Duodenal mucosa (tissue), 2 donors: Measurements from ENCODE around the gene TSTD1.
A peak's percentile ranks its signal among the peaks of the same experiment; 100 is the strongest.

Source experiments
- H3K27ac ChIP-seq: one replicate; pipeline ENCODE4 v1.7.0; 2013; ENCODE audit warnings: low read depth, low read length
- H3K27me3 ChIP-seq, 2 donors: one replicate each; pipeline ENCODE4 v1.7.0; 2013; ENCODE audit warnings: low read length in 2 of 2, control low read depth in 1 of 2; ENCODE audit not compliant: insufficient read depth in 2 of 2, control insufficient read depth in 1 of 2
- H3K36me3 ChIP-seq, 2 donors: one replicate each; pipeline ENCODE4 v1.7.0; 2013; ENCODE audit warnings: low read length in 2 of 2, control low read depth in 1 of 2; ENCODE audit not compliant: insufficient read depth in 2 of 2, control insufficient read depth in 1 of 2
- H3K4me1 ChIP-seq, 2 donors: one replicate each; pipeline ENCODE4 v1.7.0; 2013; ENCODE audit warnings: low read length in 2 of 2, control low read depth in 1 of 2; ENCODE audit not compliant: insufficient read depth in 2 of 2, control insufficient read depth in 1 of 2
- H3K4me3 ChIP-seq, 2 donors: one replicate each; pipeline ENCODE4 v1.7.0; 2013; ENCODE audit warnings: low read length in 2 of 2, low read depth in 1 of 2
- H3K9ac ChIP-seq, 2 donors: one replicate each; pipeline ENCODE4 v1.7.0; 2013; ENCODE audit warnings: low read length in 2 of 2, low read depth in 1 of 2
- H3K9me3 ChIP-seq, 2 donors: one replicate each; pipeline ENCODE4 v1.7.0; 2013; ENCODE audit warnings: low read length in 2 of 2, control low read depth in 1 of 2; ENCODE audit not compliant: control insufficient read depth in 1 of 2

TSTD1 gene

GRCh38 chr1:161038523-161039153 is at the start of gene TSTD1:
TSS of gene TSTD1 (minus strand) at chr1:161038964. CDS start at chr1:161038889, 75 bp downstream.
- H3K27me3 ChIP-seq: no peaks in the 10 kb centered on the region
- H3K36me3 ChIP-seq: peaks cover 33 to 41% of the 10 kb centered on the region in 2 donors
- H3K9me3 ChIP-seq: no peaks in the 10 kb centered on the region
- H3K4me3 ChIP-seq: peak within 1 kb of the TSS; percentile 77 to 91
- H3K27ac ChIP-seq: peak within 1 kb of the TSS; percentile 71
- H3K9ac ChIP-seq: peak within 1 kb of the TSS; percentile 68 to 85
- peaks cover 11 to 27% of the 10 kb centered on the region in 2 donors for H3K4me1 ChIP-seq

- H3K9ac ChIP-seq: no peak overlapping the region
- H3K27ac ChIP-seq: no peak overlapping the region
Measured at GRCh38 chr1:161086457-161086856, 47.7 kb upstream of the TSTD1 start.

GRCh38 chr1:161085165-161085564 is 46.4 kb upstream of the TSTD1 start:
- no peaks in the 10 kb centered on the region for H3K27me3 ChIP-seq
- H3K36me3 ChIP-seq: no peaks in the 10 kb centered on the region
- no peak overlapping the region for H3K9ac ChIP-seq
- no peaks in the 10 kb centered on the region for H3K9me3 ChIP-seq
- no peak overlapping the region for H3K4me3 ChIP-seq
- peaks cover 36 to 53% of the 10 kb centered on the region in 2 donors for H3K4me1 ChIP-seq
- H3K27ac ChIP-seq: no peak overlapping the region

More at GRCh38 chr1:161086457-161086856, 47.7 kb upstream of the TSTD1 start:
- Histone ChIP-seq H3K9me3 (no peaks in the 10 kb centered on the region), H3K27me3 (no peaks in the 10 kb centered on the region), H3K4me3 (no peak overlapping the region), H3K36me3 (no peaks in the 10 kb centered on the region), H3K4me1 (peaks cover 36 to 44% of the 10 kb centered on the region in 2 donors)

GRCh38 chr1:161084597-161084988 is 45.8 kb upstream of the TSTD1 start:
- peaks cover 34 to 50% of the 10 kb centered on the region in 2 donors for H3K4me1 ChIP-seq
- no peaks in the 10 kb centered on the region for H3K27me3 ChIP-seq
- H3K9ac ChIP-seq: no peak overlapping the region
- H3K36me3 ChIP-seq: no peaks in the 10 kb centered on the region
- H3K9me3 ChIP-seq: no peaks in the 10 kb centered on the region
- H3K4me3 ChIP-seq: no peak overlapping the region
- no peak overlapping the region for H3K27ac ChIP-seq

GRCh38 chr1:161083748-161084596 is 45.2 kb upstream of the TSTD1 start:
- H3K4me3 ChIP-seq: no peak overlapping the region
- no peaks in the 10 kb centered on the region for H3K27me3 ChIP-seq
- peaks cover 29 to 48% of the 10 kb centered on the region in 2 donors for H3K4me1 ChIP-seq
- peak overlapping the region in 1 of 2 donors; percentile 42 for H3K9ac ChIP-seq
- no peaks in the 10 kb centered on the region for H3K9me3 ChIP-seq
- H3K27ac ChIP-seq: peak overlapping the region; percentile 16
- H3K36me3 ChIP-seq: no peaks in the 10 kb centered on the region

- Histone ChIP-seq H3K27me3 (no peaks in the 10 kb centered on the region), H3K4me1 (peaks cover 24 to 42% of the 10 kb centered on the region in 2 donors), H3K27ac (peak overlapping the region; percentile 30), H3K9me3 (no peaks in the 10 kb centered on the region), H3K36me3 (no peaks in the 10 kb centered on the region), H3K4me3 (no peak overlapping the region), H3K9ac (peak overlapping the region in 1 of 2 donors; percentile 42)
Measured at GRCh38 chr1:161082996-161083747, 44.4 kb upstream of the TSTD1 start.

GRCh38 chr1:161082483-161082882 is 43.7 kb upstream of the TSTD1 start:
- no peaks in the 10 kb centered on the region for H3K9me3 ChIP-seq
- no peak overlapping the region for H3K27ac ChIP-seq
- no peaks in the 10 kb centered on the region for H3K36me3 ChIP-seq
- peaks cover 24 to 42% of the 10 kb centered on the region in 2 donors for H3K4me1 ChIP-seq
- peak overlapping the region in 1 of 2 donors; percentile 42 for H3K9ac ChIP-seq
- no peaks in the 10 kb centered on the region for H3K27me3 ChIP-seq
- no peak overlapping the region for H3K4me3 ChIP-seq

- Histone ChIP-seq H3K27me3 (no peaks in the 10 kb centered on the region), H3K36me3 (no peaks in the 10 kb centered on the region), H3K9ac (no peak overlapping the region), H3K4me1 (peaks cover 24 to 36% of the 10 kb centered on the region in 2 donors), H3K9me3 (no peaks in the 10 kb centered on the region), H3K27ac (no peak overlapping the region), H3K4me3 (no peak overlapping the region)
Measured at GRCh38 chr1:161081519-161081918, 42.8 kb upstream of the TSTD1 start.

- H3K36me3 ChIP-seq: no peaks in the 10 kb centered on the region
- H3K4me1 ChIP-seq: peaks cover 16 to 28% of the 10 kb centered on the region in 2 donors
- no peak overlapping the region for H3K4me3 ChIP-seq
- H3K9me3 ChIP-seq: no peaks in the 10 kb centered on the region
- no peak overlapping the region for H3K27ac ChIP-seq
- no peaks in the 10 kb centered on the region for H3K27me3 ChIP-seq
- H3K9ac ChIP-seq: no peak overlapping the region
Measured at GRCh38 chr1:161080441-161081405, 42.0 kb upstream of the TSTD1 start.
